ENCODE measurements around the gene FSTL4.

GRCh38 chr5:133249593-133249992, 362.7 kb downstream of the FSTL4 start:
- no peak for TF ChIP-seq CTCF (IDR thresholded peaks at IDR 0.05)
- no peak for TF ChIP-seq POLR2A (IDR thresholded peaks at IDR 0.05)
